Jurkat, Clone E6-1 (cell line): ENCODE data around the gene ADGRD1.

Experiments used
- DNase-seq: peaks from one replicate; pipeline ENCODE4 v3.0.0-alpha.2; 2011; ENCODE audit warnings: low read depth, low spot score
- H3K4me3 ChIP-seq: 2 replicates; pipeline ENCODE4 v1.5.1; 2011; ENCODE audit warnings: mild to moderate bottlenecking, low read length, control low read depth, moderate library complexity

ADGRD1 gene

GRCh38 chr12:131131808-131132117 lies 178.1 kb downstream of the ADGRD1 start:
- no peak overlapping the region for H3K4me3 ChIP-seq

DNA sequence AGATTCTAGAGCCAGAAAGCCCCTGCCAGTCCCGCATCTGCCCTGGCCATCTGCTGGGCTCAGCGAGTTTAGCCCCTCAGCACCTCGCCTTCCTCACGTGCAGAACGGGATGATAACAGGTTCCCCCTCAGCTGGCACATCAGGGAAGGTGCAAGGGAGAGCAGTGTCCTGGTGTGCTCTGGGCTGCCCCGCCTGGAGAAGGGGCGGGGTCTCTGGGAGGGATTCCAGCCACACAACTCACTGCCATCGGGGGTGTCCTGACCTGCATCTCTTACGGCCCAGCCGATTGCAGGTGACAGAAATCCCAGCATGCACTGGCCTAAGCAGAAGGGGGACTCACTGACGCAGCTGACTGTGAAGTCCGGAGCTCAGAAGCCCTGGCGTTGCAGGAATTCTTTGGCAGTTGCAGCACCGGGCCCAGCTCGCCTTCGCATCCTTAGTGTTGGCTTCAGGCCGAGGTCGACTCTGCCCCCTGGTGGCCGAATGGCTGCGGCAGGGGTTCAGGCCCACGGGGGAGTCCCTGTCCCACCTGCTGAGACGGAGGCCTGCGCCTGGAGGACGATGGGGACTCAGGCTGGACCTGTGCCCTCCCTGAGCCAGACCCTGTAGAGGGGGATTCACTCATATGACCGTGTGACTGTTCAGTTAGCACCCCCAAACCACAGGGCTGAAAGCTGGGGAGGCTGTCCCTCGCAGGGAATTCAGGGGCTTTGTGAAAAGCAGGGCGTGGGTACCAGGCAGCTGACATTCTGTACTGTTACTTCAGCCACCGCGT lies 178.6 kb downstream of the ADGRD1 start:
- peak; percentile 19 for DNase-seq
- no peak overlapping the region for H3K4me3 ChIP-seq

More at GRCh38 chr12:131131808-131132117, 178.1 kb downstream of the ADGRD1 start:
- no peak for DNase-seq

DNA sequence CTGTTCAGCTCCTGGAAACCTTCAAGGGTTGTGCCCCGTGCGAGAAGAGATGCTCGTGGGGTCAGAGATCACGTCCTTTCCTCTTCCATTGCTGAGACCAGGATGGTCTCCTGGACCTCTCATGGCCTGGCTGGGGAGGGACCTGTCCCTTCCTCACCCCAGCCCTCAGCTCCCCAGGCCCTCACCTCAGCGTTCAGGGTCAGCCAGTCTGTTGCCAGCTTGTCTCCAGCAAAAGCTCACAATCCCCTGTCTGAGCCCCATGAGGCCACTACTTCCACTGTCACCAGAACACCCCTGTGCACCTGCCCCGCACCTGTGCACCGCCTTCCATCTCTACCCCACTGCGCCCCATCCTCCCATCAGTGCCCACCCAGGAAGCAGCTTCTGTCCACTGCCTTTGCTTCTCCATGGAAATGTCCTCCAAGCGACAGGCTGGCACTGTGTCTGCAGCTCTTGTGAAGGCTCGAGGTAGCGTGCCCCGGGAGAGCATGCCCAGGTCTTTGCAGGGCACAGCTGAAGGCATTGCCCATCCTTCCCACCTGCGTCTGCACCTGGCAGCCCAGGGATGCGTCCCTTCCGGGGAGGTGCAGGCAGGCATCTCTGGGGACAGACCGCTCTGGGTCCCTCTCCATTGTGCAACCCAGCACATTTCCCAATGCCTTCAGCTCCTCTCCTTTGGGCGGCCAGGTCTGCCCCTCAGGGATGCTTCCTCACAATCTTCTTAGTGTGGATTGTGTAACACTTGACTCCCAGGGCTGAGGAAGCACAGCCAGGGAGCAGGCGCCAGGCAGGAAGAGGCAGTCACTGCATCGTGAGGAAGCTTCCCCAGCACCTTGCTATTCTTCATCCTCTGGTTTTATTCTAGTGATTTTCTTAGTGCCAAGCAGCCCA lies 179.6 kb downstream of the ADGRD1 start:
- no peak for DNase-seq

DNA sequence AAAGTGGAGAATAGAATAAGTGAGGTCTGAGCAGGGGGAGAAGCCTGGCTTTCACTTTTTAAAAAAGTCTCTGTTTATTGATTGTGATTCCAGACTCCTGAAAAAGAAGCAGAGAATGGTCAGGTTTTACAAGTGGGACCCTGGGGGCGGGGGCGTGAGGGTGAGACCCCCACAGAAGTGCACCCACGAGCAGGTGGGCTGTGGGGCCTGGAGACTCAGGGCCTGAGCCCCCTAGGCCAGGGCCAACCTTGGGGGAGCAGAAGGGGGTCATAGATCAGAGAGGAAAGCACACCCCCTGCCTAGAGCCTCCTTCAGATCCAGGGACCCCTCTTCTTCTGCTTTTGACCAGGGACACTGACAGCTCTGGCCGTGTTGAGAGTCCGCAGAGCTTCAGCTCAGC lies 180.3 kb downstream of the ADGRD1 start:
- H3K4me3 ChIP-seq: no peak overlapping the region
- DNase-seq: no peak

More for the DNA sequence above, 179.6 kb downstream of the ADGRD1 start:
- no peak overlapping the region for H3K4me3 ChIP-seq

GRCh38 chr12:131134523-131135310 lies 181.0 kb downstream of the ADGRD1 start:
- no peak for DNase-seq
- H3K4me3 ChIP-seq: no peak overlapping the region

DNA sequence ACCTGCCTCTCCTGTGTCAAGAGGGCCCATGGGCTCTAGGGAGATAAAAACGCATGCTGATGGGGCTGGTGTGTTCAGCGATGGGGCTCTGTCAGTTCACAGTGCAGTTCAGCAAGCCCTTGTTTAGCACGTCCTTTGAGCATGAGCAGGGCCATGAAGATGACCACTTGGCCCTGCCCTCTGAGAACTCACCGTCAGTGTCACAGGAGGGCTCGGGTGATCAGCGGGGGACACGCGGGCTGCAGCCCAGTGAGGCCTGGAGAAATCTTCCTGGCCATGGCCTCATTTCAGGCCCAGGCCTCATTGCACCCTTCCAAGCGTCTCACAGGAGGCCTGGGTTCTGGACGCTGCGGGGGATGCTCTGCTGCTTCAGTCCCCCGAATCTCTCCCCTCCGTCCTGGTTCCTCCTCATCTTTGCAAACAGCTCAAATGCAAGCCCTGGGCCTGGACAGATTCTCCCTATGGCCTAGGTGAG lies 181.6 kb downstream of the ADGRD1 start:
- no peak for DNase-seq
- H3K4me3 ChIP-seq: no peak overlapping the region

DNA sequence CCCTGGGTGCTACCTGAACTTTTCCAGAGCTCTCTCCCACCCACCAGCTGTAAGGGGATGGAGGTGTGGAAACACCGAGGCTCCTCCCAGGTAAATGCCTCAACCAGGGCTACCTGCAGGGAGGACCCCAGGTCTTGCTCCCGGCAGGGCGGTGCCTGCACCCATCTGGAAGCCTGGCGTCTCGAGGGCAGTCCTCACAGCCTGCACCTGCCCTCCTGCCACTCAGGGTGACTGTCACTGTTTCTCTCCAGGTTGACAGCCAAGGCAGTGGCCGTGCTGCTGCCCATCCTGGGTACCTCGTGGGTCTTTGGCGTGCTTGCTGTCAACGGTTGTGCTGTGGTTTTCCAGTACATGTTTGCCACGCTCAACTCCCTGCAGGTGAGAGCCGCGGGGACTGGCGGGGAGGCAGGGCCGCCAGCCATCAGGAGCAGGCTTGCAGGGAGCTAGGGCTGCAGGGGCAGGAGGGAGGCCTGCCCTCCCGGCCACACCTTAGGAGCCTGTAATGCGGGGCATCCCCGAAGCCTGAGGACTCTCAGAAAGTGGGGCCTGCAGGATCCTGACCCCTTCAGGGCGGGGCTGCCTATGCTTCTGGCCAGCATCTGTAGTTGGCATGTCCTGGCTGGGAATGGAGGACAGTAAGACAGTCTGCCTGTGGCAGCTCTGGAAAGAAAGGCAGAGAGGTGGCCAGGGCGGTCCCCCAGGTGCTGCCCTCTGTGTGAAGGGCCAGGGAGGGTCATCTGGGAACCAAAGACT lies 182.3 kb downstream of the ADGRD1 start:
- no peak overlapping the region for H3K4me3 ChIP-seq
- no peak for DNase-seq

DNA sequence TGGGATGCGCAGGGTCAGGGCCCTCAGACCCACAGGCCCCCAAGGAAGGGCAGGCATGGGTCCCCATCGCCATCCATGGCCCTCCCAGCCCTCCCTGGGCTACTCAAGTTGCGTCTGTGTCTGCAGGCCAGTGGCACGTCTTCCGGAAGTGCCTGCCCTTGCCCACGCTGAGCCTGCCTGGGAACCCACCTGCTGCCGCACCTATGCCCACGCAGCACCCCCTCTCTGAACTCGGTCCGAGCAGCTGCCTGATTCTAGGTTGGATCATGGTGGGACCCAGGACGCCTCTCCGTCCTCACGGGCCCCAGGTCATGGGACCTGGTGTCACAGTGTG lies 182.8 kb downstream of the ADGRD1 start:
- no peak for DNase-seq
- H3K4me3 ChIP-seq: no peak overlapping the region

GRCh38 chr12:131137009-131137835 lies 183.5 kb downstream of the ADGRD1 start:
- no peak overlapping the region for H3K4me3 ChIP-seq
- no peak for DNase-seq

GRCh38 chr12:131137836-131138637 lies 184.3 kb downstream of the ADGRD1 start:
- H3K4me3 ChIP-seq: no peak overlapping the region
- DNase-seq: no peak

DNA sequence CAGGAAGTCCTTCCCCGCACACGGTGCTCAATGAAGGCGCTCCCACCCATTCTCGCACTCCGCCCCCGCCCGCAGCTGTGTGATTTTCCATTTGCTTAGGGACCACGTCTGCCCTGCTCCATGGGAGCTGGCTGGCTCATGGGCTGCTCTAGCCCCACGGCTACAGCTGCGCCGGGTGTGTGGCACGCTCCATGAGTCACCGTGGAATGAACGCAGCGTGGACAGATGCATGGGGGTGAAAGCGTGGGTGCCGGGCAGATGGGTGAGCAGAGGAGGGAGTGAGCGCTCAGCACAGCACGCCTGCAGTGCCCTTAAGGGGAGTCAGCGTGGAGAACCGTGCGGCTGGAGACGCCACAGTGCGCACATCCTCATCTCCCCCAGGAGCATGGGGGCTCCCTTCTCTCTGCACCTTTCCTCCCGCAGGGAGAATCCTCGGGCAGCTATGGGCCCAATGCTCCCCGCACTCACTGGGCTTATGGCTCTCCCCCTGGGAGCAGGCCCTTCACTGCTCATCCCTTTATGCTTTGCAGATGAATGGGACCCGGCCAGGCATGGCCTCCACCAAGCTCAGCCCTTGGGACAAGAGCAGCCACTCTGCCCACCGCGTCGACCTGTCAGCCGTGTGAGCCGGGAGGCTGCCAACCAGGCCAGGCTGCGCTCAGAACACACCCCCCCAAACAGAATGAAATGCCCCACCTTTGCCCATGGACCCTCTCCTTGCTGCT lies 185.1 kb downstream of the ADGRD1 start:
- no peak overlapping the region for H3K4me3 ChIP-seq
- DNase-seq: no peak

DNA sequence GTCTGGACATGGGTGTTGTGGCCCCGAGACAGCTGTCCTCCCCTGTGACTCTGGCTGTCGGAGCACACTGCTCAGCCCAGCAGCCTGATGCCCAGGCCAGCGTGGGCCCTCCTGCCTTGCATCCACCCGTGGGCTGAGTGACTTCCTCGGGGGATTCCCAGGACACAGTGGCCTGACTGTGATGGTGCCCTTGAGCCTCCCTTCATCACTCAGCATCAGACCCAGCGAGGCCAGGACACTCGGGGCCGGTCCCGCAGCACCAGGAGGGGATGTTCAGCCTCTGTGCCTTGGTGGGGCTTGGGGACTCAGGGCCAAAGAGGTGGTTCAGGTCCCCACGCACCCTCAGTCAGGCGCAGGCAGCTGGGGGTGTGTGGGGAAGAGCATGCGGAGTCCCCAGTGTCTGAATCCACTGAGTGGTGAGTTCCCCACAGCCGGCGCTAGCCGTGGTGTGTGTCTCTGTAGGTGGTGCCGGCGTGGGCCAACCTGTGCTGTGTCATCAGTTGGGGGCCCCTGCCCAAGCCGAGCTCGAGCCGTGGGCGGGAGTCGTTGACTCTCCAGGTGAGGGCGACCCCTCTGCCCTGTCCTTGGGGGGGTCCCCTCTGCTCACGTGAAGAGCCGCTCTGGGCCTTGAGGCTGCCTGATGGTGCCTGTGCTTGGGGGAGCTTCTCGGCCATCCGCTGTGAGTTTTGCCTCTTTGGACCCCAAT lies 185.8 kb downstream of the ADGRD1 start:
- H3K4me3 ChIP-seq: no peak overlapping the region
- no peak for DNase-seq

GRCh38 chr12:131140069-131140435 lies 186.3 kb downstream of the ADGRD1 start:
- no peak for DNase-seq

GRCh38 chr12:131140697-131141096 lies 187.0 kb downstream of the ADGRD1 start:
- DNase-seq: no peak
- H3K4me3 ChIP-seq: no peak overlapping the region

More at GRCh38 chr12:131140069-131140435, 186.3 kb downstream of the ADGRD1 start:
- no peak overlapping the region for H3K4me3 ChIP-seq

- no peak overlapping the region for H3K4me3 ChIP-seq
- DNase-seq: no peak
Observed at GRCh38 chr12:131141514-131141913, 187.8 kb downstream of the ADGRD1 start.
